Measurements from ENCODE around the gene UGT2B17. TPM values are rescaled to one million over a fixed set of nuclear protein-coding genes. Genes with fewer than 3 reads are reported as not detected.

Gene UGT2B17
- polyA plus RNA-seq, 2 of the 4 experiments (the other 2 are of a cell fraction) = 0.04 TPM; not detected in 1

DNA sequence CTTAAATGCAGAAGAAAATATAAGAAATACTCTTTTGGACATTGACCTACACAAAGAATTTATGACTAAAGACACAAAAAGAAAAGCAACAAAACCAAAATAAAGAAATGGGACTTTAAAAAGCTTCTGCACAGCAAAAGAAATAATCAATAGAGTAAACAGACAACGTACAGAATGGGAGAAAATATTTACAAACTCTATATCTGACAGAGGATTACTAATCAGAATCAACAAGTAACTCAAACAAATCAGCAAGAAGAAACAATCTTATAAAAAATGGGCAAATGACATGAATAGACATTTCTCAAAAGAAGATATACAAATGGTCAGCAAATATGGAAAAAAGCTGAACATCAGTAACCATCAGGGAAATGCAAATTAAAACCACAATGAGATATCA lies 37.6 kb upstream of the UGT2B17 start:
- CTCF ChIA-PET = no interaction called here
- WGBS (ENCODE audit: missing lambda C conversion rate) = 9% methylated on average over 1 of the region's 1 CpG
- POLR2A ChIA-PET = no interaction called here
- H3K9me3 ChIP-seq = no peaks in the 10 kb centered on the region
- DNase-seq (ENCODE audit: low read depth in 1 of 2, low spot score in 1 of 2) (no peak), ATAC-seq (no peak), FAIRE-seq (no peak)
- no peak overlapping the region for H3K4me2 ChIP-seq
- H3K27ac ChIP-seq = no peak overlapping the region
- TF ChIP-seq, protein P1, sequence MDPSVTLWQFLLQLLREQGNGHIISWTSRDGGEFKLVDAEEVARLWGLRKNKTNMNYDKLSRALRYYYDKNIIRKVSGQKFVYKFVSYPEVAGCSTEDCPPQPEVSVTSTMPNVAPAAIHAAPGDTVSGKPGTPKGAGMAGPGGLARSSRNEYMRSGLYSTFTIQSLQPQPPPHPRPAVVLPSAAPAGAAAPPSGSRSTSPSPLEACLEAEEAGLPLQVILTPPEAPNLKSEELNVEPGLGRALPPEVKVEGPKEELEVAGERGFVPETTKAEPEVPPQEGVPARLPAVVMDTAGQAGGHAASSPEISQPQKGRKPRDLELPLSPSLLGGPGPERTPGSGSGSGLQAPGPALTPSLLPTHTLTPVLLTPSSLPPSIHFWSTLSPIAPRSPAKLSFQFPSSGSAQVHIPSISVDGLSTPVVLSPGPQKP (IDR thresholded peaks at IDR 0.05; ENCODE audit: low read depth, low read length) = no peak
- TF ChIP-seq RAD21 (conservative IDR thresholded peaks at IDR 0.05 in 1 of 2, IDR thresholded peaks at IDR 0.05 in 1 of 2) = no peak
- H3K4me1 ChIP-seq = no peaks in the 10 kb centered on the region
- H3K4me3 ChIP-seq = no peak overlapping the region

DNA sequence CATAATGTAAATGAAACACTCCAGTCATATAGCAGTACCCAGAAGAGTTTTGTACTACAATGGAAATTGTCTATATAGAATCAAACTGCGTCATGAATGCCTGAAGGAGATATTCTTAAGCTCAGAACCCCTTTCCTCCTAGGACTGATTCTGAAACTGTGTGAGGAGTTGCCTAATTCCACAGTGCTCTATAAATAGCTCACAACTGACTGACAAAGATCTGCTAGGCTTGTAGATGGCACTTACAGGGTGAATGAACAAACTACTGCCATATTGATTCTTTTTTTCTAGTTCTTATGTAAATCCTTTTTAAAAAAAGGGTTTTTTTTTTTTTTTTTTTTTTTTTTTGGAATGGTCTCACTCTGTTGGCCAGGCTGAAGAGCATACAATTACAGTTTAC lies 30.1 kb upstream of the UGT2B17 start:
- ATAC-seq (no peak), FAIRE-seq (no peak), DNase-seq (ENCODE audit: low read depth in 1 of 2, low spot score in 1 of 2) (no peak)
- POLR2A ChIA-PET = no interaction called here
- no peaks in the 10 kb centered on the region for H3K9me3 ChIP-seq
- TF ChIP-seq PHF8 (IDR thresholded peaks at IDR 0.05; ENCODE audit: borderline replicate concordance, low read depth) = no peak
- TF ChIP-seq FOSL2 (IDR thresholded peaks at IDR 0.05) = no peak
- no peak for TF ChIP-seq FOSL2 (CRISPR knock-in tag; IDR thresholded peaks at IDR 0.05)
- no peak for TF ChIP-seq ZC3H11A (IDR thresholded peaks at IDR 0.05)
- no peak for TF ChIP-seq HOXB5 (CRISPR knock-in tag; IDR thresholded peaks at IDR 0.05)
- TF ChIP-seq, protein P2, sequence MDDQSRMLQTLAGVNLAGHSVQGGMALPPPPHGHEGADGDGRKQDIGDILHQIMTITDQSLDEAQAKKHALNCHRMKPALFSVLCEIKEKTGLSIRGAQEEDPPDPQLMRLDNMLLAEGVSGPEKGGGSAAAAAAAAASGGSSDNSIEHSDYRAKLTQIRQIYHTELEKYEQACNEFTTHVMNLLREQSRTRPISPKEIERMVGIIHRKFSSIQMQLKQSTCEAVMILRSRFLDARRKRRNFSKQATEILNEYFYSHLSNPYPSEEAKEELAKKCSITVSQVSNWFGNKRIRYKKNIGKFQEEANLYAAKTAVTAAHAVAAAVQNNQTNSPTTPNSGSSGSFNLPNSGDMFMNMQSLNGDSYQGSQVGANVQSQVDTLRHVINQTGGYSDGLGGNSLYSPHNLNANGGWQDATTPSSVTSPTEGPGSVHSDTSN (IDR thresholded peaks at IDR 0.05) = no peak
- TF ChIP-seq POLR2A (IDR thresholded peaks at IDR 0.05; ENCODE audit: low read length) = no peak
- TF ChIP-seq POLR2AphosphoS2 (conservative IDR thresholded peaks at IDR 0.05; ENCODE audit: low read length) = no peak
- TF ChIP-seq GATA3 (IDR thresholded peaks at IDR 0.05; ENCODE audit: borderline replicate concordance) = no peak
- CTCF ChIA-PET = no interaction called here
- 95% methylated on average over 1 of the region's 1 CpG for WGBS (ENCODE audit: missing lambda C conversion rate)
- no peaks in the 10 kb centered on the region for H3K4me1 ChIP-seq
- H3K4me2 ChIP-seq = no peak overlapping the region
- no peak overlapping the region for H3K27ac ChIP-seq
- H3K4me3 ChIP-seq = no peak overlapping the region

DNA sequence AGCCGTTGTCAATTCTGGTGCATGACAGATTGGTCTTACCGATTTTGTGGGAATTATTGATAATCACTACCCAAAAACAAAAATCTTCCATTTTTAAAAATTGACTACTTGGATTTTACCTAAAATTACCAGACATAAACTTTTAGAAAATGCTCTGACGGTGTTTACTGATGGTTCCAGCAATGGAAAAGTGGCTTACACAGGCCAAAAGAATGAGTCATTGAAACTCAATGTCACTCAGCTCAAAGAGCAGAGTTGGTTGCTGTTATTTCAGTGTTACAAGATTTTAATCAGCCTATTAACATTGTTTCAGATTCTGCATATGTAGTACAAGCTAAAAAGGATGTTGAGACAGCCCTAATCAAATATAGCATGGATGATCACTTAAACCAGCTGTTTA lies 23.0 kb upstream of the UGT2B17 start:
- TF ChIP-seq MAFK (IDR thresholded peaks at IDR 0.05; ENCODE audit: partially characterized antibody) (no peak), HDAC2 (IDR thresholded peaks at IDR 0.05) (no peak), ZSCAN20 (CRISPR knock-in tag; IDR thresholded peaks at IDR 0.05) (no peak), EP300 (IDR thresholded peaks at IDR 0.05) (no peak)
- ChIA-PET CTCF (no interaction called here), POLR2A (no interaction called here)
- no peak for FAIRE-seq
- H3K4me2 ChIP-seq = no peak overlapping the region
- no peaks in the 10 kb centered on the region for H3K9me3 ChIP-seq
- H3K4me3 ChIP-seq = no peak overlapping the region
- DNase-seq (ENCODE audit: low read depth in 1 of 2, low spot score in 1 of 2) = no peak
- H3K4me1 ChIP-seq = no peaks in the 10 kb centered on the region
- H3K27ac ChIP-seq = no peak overlapping the region
- 71% methylated on average over 3 of the region's 3 CpGs for WGBS (ENCODE audit: missing lambda C conversion rate)
- no peak for ATAC-seq

DNA sequence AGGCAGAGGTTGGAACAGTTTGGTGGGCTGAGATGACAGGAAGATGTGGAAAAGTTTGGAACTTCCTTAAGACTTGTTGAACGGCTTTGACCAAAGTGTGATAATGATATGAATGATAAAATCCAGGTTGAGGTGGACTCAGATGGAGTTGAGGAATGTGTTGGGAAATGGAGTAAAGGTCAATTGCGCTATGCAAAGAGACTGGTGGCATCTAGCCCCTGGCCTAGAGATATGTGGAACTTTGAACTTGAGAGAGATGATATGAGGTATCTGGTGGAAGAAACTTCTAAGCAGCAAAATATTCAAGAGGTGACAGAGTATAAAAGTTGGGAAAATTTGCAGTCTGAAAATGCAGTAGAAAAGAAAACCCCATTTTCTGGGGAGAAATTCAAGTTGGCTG lies 21.4 kb upstream of the UGT2B17 start:
- ATAC-seq (no peak), DNase-seq (ENCODE audit: low read depth in 1 of 2, low spot score in 1 of 2) (no peak), FAIRE-seq (no peak)
- H3K4me2 ChIP-seq = no peak overlapping the region
- H3K27ac ChIP-seq = no peak overlapping the region
- TF ChIP-seq CEBPB (IDR thresholded peaks at IDR 0.05) = no peak
- TF ChIP-seq EP300 (IDR thresholded peaks at IDR 0.05) = no peak
- TF ChIP-seq RARB (CRISPR knock-in tag; IDR thresholded peaks at IDR 0.05) = no peak
- TF ChIP-seq, protein P3, sequence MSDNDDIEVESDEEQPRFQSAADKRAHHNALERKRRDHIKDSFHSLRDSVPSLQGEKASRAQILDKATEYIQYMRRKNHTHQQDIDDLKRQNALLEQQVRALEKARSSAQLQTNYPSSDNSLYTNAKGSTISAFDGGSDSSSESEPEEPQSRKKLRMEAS (IDR thresholded peaks at IDR 0.05) = no peak
- no peak for TF ChIP-seq RAD21 (conservative IDR thresholded peaks at IDR 0.05 in 1 of 2, IDR thresholded peaks at IDR 0.05 in 1 of 2)
- ChIA-PET CTCF (no interaction called here), POLR2A (no interaction called here)
- WGBS (ENCODE audit: missing lambda C conversion rate) = 83% methylated on average over 2 of the region's 2 CpGs
- no peaks in the 10 kb centered on the region for H3K4me1 ChIP-seq
- no peaks in the 10 kb centered on the region for H3K9me3 ChIP-seq
- H3K4me3 ChIP-seq = no peak overlapping the region

DNA sequence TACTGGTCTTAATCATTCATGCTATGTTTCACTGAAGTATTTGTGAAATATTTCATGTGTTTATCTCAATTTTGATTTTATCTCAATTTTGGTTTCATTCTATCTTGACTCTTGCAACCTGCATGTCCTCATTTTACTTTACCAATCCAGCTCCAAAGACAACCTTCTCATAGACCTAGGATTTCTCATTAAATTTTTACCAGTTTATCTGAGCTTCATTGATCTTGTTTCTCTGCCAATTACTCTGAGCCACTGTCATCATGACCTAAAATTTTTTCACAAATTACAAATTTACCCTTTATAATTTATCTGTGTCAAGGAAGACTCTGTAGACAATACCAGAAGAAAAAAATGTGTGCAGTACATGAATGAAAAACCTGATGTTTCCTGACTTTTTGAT lies 18.6 kb upstream of the UGT2B17 start:
- ChIA-PET POLR2A (no interaction called here), CTCF (no interaction called here)
- Histone ChIP-seq H3K4me2 (no peak overlapping the region), H3K9me3 (no peaks in the 10 kb centered on the region), H3K4me1 (no peaks in the 10 kb centered on the region), H3K4me3 (no peak overlapping the region), H3K27ac (no peak overlapping the region)
- DNase-seq (ENCODE audit: low read depth in 1 of 2, low spot score in 1 of 2) (no peak), ATAC-seq (no peak), FAIRE-seq (no peak)
- TF ChIP-seq PHF8 (IDR thresholded peaks at IDR 0.05; ENCODE audit: borderline replicate concordance, low read depth) (no peak), ZSCAN20 (CRISPR knock-in tag; IDR thresholded peaks at IDR 0.05) (no peak), ZFP36 (IDR thresholded peaks at IDR 0.05; ENCODE audit: borderline replicate concordance, partially characterized antibody) (no peak), POLR2A (IDR thresholded peaks at IDR 0.05; ENCODE audit: low read length) (no peak), HDAC2 (IDR thresholded peaks at IDR 0.05) (no peak)
- TF ChIP-seq, protein P4, sequence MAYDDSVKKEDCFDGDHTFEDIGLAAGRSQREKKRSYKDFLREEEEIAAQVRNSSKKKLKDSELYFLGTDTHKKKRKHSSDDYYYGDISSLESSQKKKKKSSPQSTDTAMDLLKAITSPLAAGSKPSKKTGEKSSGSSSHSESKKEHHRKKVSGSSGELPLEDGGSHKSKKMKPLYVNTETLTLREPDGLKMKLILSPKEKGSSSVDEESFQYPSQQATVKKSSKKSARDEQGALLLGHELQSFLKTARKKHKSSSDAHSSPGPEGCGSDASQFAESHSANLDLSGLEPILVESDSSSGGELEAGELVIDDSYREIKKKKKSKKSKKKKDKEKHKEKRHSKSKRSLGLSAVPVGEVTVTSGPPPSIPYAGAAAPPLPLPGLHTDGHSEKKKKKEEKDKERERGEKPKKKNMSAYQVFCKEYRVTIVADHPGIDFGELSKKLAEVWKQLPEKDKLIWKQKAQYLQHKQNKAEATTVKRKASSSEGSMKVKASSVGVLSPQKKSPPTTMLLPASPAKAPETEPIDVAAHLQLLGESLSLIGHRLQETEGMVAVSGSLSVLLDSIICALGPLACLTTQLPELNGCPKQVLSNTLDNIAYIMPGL (CRISPR knock-in tag; IDR thresholded peaks at IDR 0.05; ENCODE audit: borderline replicate concordance) = no peak
